Tracheal epithelial cell (primary cell): ENCODE results near the gene KCNG2. TPM values are rescaled to one million over a fixed set of nuclear protein-coding genes. Genes with fewer than 3 reads are reported as not detected.

Experiments used
- total RNA-seq: library from RNA; depleted of rRNA; stranded (reverse); fragments of >200 nt; gene quantifications from 2 replicates; pipeline ENCODE4 v1.2.1, GENCODE V29; 2014

Gene KCNG2, protein sequence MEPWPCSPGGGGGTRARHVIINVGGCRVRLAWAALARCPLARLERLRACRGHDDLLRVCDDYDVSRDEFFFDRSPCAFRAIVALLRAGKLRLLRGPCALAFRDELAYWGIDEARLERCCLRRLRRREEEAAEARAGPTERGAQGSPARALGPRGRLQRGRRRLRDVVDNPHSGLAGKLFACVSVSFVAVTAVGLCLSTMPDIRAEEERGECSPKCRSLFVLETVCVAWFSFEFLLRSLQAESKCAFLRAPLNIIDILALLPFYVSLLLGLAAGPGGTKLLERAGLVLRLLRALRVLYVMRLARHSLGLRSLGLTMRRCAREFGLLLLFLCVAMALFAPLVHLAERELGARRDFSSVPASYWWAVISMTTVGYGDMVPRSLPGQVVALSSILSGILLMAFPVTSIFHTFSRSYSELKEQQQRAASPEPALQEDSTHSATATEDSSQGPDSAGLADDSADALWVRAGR
- not detected in 2 replicates for total RNA-seq

DNA sequence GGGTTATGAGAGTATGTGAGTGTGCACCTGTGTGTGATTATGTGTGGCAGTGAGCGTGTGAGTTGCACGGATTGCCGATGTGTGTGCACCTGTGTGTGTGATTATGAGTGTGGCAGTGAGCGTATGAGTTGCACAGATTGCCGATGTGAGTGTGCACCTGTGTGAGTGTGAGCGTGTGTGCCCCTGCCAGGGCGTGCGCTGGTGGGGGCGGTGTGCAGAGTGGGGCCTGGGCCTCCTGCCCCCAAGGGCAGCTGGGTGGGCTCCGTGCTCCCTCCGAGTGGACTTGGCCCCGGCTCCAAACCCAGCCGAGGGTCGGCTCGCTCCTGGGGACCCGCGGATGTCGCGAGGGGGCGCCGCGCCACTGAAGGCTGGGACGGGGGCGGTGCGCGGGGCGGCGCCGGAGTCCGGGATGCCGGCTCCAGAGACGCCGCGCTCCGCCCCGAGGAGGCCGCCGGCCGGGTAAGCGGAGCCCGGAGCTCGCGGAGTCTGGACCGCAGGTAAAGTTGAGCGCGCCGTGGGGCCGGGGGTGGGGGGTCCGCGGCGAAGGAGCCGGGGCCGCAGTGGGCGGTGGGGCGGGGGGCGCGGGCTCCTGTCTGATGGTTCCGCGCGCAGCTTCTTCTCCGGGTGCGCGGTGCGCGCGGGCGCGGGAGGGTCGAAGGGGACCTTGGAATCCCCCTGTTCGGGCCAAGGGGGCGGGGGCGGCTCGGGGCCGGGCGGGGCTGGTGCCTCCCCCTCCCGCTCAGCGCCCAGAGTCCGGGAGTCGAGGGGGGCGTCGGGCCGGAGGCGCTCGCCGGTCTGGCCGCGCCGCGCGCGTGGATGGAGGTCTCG lies at the start of gene KCNG2:
KCNG2 (plus strand) TSS at position 421 of the 828 bp plus-strand sequence. CDS start 65,730 bp downstream, outside the sequence.

Other genes starting within 250 kb of the KCNG2 start
- 18.5 and 34.9 TPM in 2 replicates for gene CTDP1, start 118.1 kb upstream of the KCNG2 start, total RNA-seq
- 61.9 and 67.1 TPM in 2 replicates for gene SLC66A2, start 153.7 kb downstream of the KCNG2 start, total RNA-seq
- gene HSBP1L1, start 166.7 kb downstream of the KCNG2 start, total RNA-seq = 14.5 and 35.0 TPM in 2 replicates
- 43.7 and 63.9 TPM in 2 replicates for gene TXNL4A, start 190.6 kb downstream of the KCNG2 start, total RNA-seq
- 34.7 and 40.7 TPM in 2 replicates for gene RBFA, start 236.5 kb downstream of the KCNG2 start, total RNA-seq